Renal cortical epithelial cell (primary cell): Measurements from ENCODE around the gene CCNI. TPM values are rescaled to one million over a fixed set of nuclear protein-coding genes. Genes with fewer than 3 reads are reported as not detected.
"Not testable (repeated sequence)": the region's sequence is repeated elsewhere in the genome, so short reads cannot be mapped to it uniquely, and the experiment has no call there.

Experiments
- DNase-seq: peaks from one replicate; pipeline ENCODE4 v3.0.0-alpha.2; 2011; ENCODE audit warnings: low read depth
- total RNA-seq: library from RNA; depleted of rRNA; stranded (reverse); fragments of >200 nt; gene quantifications from 2 replicates; pipeline ENCODE4 v1.2.3, GENCODE V29; 2014

The CCNI gene
- total RNA-seq, 1 donor from 2014 or later = 354 TPM

DNA sequence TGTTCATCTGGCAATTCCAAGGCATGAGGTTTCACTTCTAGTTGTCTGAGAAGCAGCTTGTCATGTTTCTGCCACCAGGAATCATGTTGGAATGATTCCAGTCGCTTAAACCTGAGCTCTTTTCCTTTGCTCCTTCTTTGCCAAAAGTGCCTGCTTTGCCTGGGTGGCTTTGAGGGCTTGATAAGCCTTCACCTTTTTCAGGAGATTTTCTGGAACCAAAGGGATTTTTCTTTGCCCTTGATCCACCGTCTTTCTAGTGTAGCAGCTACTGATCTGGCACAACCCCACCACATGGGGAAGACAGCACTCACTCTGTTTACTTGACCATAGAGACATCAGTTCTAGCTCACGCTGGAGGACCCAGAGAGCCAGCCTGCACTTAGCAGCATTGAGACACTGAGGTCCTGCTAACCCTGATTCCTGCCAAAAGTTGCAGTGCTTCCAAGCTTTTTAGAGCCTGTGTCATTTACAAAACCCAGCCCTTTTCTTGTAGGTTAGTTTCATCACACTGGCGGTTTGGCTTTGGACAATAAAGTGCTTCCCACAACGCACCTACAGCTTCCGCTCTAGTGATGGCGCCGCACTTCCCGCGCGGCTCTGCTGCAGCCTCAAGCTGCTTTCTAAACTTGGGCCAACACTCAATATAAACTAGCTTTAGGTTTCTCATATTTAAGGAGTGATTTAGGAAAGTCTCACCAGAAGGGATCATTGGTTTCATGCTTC, 7.3 kb upstream of the CCNI start:
- DNase-seq = peak; percentile 31

DNA sequence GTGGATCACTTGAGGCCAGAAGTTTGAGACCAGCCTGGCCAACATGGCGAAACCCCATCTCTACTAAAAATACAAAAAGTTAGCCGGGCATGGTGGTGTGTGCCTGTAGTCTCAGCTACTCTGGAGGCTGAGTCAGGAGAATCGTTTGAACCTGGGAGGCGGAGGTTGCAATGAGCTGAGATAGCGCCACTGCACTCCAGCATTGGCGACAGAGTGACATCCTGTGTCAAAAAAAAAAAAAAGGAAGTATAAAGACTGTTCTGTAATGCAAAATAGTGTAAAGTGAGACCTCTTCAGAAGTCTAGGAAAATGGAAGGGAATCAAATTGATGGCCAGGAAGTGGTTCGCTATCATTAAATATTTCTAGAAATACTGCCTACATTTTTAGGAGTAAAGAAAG, 5.0 kb upstream of the CCNI start:
- DNase-seq = not testable (repeated sequence)

DNA sequence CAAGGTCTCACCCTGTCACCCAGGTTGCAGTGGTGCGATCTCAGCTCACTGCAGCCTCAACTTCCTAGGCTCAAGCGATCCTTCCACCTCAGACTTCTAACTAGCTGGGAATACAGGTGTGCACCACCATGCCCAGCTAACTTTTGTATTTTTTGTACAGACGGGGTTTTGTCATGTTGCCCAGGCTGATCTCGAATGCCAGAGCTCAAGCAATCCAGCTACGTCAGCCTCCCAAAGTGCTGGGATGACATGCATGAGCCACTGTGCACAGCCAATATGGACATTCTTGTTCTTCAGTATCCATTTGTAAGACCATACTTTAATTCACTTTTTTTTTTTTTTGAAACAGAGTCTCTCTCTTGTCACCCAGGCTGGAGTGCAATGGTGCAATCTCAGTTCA, 3.5 kb upstream of the CCNI start:
- no peak for DNase-seq

DNA sequence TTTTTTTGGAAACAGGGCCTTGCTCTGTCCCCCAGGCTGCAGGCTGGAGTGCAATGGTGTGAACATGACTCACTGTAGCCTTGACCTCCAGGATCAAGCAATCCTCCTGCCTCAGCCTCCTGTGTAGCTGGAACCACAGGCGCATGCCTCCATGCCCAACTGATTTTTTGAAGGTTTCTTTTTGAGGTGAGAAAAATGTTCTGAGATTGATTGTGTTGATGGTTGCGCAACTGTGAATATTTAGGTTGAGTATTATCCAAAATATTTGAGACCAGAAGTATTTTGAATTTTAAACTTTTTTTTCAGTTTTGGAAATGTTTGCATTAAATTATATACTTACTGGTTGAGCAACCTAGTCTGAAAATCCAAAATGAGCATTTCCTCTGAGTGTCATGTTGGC, 2.6 kb upstream of the CCNI start:
- DNase-seq = no peak

DNA sequence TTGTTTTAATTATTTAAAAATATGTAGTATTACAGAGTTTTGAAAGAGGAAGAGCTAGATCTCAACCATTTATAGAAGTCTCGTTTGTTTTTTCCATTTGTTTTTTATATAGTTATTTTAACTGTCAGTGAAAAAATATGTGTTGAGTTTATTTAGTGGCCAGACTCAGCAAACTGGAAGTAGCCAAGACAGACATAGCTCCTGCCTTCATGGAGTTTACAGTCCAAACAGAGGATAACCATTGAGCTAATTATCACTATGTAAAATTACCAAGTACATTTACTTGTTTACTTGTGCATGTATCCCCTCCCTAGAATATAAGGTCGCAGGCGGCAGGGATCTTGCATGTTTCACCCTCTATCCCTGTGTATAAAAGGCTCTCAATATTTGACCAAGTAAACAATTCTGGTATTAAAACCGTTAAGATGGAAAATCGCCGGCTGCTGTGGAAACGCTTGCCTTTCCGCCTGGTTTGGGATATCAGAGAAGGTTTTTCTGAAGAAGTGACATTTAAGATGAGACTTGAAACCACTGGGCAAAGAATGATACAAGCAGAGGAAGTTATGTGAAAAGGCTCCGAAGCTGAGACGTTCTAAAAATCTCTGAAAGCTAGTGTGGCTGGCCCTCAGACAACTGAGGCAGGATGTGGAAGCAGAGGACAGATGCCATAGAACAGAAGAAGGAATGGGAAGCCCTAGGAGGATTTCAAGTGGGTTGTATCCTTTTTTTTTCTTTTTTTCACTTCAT, 1.3 kb upstream of the CCNI start:
- DNase-seq = no peak

DNA sequence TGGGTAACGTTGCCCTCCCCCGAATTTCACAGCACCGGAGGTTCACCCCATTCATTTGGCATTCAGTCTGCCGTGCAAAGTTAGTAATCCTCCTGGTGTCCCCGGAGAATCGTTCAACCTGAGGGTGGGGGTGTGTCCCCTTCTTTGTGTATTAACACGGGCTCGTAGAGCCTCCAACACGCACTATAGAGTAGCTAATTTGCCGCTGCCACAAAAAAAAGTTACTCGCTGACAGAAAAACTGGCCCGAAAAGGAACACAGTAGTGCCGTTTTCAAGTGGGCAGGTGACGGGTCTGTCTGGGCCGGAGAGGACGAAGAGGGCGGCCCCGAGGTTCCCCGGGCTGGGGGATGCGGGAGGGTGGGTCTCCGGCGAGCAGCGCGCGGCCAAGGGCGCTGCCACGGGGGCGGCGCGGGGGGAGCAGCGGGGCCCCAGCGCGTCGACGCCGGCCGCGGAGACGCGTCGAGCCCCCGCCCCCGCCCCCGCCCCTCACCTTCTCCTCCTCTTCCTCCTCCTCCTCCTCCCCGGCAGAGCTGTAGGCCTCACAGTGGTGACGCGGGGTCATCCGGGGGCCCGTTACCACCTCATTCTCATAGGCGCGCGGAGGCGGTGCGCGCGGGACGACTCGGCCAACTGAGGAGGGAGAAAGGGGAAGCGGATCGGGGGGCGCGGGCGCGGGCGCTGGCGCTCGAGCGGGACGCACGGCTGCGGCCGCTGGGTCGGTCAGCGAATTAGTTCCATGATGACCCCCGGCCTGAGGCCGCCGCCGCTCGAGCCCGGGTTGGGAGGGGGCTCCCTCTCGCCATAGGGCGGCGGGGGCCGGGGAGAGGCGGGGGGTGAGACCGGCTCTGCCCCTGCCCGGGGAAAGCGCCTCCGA, 571 bp downstream of the CCNI start:
- peak; percentile 26 for DNase-seq

DNA sequence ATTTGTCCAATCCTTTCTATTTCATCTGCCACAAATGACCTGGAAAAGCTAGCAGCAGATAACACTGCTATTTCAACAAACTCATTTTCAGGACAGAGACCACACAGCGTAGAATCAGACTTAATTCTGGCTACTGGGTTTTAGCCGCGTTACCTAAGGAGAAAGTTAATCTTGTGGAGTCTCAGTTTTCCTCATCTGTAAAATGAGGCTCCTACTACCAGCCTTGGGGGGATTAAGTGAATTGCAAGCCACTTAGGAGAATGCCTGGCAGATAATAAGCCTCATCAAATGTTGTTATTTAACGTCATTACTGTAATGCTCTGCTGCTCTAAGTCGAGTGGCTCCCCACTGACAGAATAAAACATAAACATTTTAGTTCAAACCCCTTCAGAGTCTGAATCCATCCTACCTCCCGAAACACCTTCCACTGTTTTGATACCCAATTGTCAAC, 1.4 kb downstream of the CCNI start:
- no peak for DNase-seq

DNA sequence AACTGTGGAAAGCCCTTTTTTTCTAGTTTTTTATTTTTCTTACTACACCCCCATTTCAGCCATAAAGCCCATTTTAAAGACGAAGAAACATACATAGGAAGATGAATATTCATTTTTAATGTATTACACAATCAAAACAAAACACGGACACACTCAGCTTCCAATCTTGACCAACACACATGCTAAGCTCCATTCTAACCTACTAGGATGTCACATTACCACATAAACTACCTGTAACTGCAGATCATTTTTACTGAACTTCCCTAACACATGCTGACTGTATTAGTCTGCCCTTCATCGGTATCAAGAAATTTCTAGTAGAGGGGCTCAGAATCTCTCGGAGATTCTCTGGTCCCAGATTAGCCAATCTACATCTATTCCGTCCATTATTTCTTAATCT, 1.8 kb downstream of the CCNI start:
- peak; percentile 31 for DNase-seq

DNA sequence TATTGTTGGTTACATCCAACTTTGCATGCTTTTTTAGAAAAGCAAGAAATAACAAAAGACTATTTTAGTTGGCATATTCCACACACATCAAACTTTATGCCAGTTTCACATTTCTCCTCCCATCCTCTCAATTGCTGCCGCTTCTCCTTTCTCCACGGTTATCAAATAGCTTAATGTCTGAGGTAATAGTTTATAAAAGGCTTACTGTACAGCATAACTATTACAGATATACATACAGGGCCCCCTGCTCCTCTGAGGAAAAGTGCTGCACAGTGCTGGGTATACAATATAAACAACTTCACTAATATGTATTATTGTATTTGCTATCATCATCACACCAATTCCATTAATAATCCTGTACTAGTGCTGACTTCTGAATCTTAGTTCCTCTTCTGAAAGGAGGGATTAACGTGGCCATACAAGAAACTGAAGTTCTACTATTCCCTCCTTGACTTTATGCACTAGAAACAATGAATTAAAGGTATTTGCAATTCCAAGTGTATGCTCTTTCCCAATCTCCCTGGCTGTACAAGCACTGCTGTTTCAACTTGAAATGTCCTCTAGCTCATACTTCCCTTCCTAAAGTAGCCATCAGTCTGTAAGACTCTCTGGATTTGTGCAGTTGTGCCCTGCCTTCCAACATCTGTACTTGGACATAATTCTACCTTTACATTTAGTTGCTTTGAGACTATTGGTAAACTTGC, 2.5 kb downstream of the CCNI start:
- DNase-seq = peak; percentile 63

DNA sequence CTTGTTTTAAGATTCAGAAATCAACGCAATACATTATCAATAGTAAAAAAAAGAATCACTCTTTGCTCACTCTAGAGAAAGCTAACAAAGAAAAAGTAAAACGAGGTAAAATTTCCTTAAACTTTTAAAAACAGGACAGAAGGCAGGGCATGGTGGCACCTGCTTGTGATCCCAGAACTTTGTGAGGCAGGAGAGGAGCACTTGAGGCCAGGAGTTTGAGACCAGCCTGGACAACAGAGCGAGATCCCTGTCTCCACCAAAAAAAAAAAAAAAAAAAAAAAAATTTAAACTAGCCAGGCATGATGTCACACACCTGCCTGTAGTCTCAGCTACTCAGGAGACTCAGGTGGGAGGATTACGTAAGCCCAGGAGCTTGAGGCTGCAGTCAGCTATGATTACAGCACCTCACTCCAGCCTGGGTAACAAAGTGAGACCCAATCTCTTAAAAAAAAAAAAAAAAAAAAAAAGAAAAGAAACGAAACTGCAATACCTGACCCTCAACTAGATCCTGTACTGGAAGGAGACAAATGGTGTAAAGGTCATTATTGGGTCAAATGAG, 3.5 kb downstream of the CCNI start:
- DNase-seq = peak; percentile 48

DNA sequence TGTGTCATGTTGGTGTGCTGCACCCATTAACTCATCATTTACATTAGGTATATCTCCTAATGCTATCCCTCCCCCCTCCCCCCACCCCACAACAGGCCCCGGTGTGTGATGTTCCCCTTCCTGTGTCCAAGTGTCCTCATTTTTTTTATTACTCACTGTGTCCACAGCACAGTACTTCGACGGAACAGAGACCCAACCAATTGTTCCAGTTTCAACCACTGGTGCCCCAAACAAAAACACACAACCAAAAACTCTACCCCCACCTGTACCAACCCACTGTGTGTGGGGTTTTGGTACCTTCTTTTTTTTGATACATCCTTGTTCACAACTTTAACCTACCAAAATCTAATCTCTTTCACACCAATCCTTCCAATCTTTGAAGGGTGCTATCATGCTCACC, 6.3 kb downstream of the CCNI start:
- not testable (repeated sequence) for DNase-seq

DNA sequence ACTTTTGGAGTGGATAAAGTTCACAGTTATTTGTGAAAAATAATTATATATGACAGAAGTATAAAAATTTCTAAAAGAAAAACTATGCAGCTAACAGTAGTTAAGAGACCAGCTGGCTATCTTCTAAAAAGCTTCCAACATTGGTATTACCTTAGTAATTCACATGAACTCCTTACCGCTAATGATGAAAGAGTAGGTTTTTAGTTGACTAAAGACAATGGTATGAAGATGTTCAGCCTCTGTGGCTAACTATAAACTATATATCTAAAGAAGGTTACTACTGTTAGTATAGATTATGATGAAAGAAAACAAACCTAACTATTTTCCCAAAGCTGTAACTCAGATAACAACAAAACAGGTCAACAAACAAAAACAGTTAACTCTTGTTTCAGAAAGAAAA, 10.4 kb downstream of the CCNI start:
- no peak for DNase-seq

DNA sequence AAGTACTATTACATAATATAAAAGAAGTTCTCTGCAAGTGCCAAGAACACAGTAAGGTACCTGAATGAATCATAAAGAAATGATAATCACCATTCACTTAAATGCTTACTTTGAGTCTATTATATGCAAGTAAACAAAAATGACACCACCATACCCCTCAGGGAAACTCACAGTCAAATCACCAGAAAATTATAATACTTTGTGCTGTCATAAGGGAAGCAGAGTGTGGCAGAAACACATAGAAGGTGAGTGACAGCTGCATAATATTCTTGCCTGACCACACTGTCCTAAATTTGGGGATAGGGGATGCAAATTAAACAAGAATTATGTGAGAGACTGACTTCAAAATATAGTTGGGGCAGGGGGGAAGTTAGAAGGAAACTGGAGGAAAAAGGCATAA, 12.9 kb downstream of the CCNI start:
- no peak for DNase-seq

DNA sequence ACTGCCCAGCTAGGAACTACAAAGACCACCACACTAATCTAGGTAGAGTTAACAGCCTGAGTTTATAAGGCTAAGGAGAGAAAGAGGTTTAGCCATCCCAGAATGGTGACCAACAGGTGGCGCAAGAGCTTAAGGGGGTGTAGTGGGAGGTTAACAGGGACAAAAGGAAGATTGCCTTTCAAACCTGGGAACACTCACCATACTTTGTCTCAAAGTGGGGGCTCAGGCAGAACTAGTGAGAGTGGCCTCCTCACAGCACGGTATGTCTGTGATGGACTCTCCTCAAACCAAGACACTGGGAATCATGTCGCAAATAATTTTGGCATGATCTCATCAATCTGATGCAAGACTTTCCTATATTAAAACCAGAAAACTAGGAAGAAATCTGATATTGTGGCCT, 23.4 kb downstream of the CCNI start:
- peak; percentile 45 for DNase-seq

DNA sequence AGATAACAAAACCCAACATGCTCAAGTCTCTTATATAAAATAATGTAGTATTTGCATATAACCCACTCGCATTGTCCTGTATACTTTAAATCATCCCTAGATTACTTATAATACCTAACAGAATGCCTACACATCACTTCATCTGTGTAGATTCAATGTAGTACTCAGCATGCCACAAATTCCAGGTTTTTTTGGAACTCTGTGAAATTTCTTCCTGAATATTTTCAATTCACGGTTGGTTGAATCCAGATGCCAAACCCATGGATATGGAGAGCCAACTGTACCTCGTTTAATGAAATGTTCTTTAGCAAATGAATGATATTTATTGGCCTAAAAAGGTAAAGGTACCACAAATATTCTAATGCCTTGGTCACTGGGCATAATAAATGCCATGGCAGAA, 24.8 kb downstream of the CCNI start:
- no peak for DNase-seq

DNA sequence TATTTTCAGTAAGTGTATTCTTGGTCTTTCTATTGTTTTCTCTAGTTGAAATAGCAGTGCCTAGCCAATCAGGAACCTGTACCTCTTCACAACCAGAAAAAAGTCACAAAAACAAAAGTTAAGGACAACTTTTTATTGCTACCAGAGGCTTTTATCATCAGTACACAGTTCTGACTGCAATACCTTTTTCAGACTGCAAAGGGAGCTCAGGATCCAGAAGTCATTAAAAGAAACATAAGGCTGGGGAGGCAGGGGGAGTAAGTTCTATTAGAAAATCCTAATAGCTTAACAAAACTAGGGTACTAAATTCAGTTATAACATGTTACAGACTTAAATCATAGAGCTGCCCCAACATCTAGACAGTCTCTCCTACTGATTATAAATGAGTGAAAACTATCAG, 28.8 kb downstream of the CCNI start:
- DNase-seq = peak; percentile 39

DNA sequence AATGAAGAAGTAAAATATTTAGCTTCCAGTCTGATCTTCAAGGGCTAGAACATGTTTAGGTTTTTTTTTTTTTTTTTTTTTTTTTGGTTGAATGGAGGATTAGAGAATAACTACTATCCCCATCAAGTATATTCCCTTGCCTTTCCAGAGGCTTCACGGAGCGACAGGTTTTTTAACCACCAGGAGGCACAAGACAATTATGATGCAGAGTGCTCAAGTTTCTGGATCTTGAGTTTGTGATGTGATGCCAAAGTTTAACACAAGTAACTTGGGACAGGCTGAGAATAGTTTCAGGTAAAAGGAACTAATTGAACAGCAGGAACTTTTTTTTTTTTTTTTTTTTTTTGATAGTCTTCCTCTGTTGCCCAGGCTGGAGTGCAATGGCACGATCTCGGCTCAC, 30.3 kb downstream of the CCNI start:
- peak; percentile 27 for DNase-seq

DNA sequence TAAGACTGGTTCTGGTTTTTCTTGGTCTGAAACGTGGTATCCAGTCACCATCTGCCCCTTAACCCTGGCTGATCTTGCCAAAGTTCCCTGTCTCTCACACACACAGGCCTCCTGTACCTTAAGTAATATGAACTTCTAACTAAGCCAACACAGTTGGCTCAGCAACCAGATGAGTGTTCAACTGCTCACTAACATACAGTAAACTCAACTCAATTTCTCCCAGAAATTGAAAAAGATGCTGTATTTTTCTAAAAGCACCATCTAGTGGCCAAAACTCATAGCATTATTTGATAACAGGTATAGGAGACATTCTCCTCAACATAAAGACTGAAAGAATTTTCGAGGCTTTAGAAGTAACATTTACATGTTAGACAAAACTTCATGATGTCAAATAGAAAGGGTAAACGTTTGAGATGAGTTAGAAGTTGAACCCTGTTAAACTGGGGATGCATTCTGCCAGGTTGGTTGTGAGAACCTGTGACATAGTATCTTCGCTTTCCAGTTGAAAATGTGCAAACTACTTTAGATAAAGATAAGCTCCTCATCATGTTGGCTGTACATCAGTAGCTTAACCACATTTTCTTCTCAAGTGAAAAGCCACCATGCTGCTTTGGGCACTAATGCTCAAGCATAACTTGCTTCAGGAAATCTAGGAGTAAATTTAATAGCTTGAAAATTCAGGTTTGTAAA, 31.2 kb downstream of the CCNI start:
- DNase-seq = peak; percentile 54

DNA sequence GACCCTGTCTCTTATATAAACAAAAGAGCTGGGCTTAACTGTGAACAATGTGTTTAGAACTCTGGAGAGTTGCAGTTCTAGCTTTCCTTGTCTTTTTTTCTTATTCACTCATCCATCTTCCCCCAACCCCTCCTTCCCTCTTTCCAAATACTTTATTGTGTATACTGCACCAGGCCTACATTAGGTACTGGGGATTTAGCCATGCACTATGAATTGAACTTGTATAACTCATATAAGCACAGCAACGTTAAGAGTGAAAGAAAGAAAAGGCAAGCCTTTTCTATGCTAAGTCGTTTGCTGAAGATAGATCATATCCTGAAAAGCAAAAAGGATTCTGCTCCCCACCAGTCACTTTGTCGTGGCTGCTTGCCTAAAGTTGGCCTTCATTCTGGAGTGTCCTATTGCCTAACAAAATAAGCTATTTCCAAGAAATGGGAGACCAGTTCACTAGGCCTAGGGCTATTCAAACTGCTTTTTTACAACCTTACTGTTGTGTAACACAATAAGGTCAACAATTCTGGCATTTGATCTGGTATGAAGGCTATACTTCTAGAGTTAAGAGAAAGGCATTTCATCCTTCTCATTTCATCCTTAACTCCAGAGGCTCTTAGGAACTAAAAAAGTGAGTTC, 32.2 kb downstream of the CCNI start:
- peak; percentile 75 for DNase-seq
